OCI-LY1 (cell line): ENCODE data around the gene IMMP2L.

Source experiments
- H2AFZ ChIP-seq: fragments of 200-600 bp; sonication (generic), shearing (Covaris generic); 2 replicates; pipeline ENCODE4 v1.6.0; 2014; ENCODE audit warnings: antibody characterized with exemption, mild to moderate bottlenecking, low read length
- H3F3A ChIP-seq: fragments of 200-600 bp; sonication (generic), shearing (Covaris generic); 2 replicates; pipeline ENCODE4 v1.6.0; 2014; ENCODE audit warnings: mild to moderate bottlenecking, antibody characterized with exemption, low read length, moderate library complexity; ENCODE audit not compliant: insufficient read depth
- H3K27ac ChIP-seq: fragments of 200-600 bp; sonication (generic); 2 replicates; pipeline ENCODE4 v1.5.1; 2014; ENCODE audit warnings: low read length, mixed run types, mild to moderate bottlenecking, low read depth; ENCODE audit not compliant: poor library complexity, severe bottlenecking
- H3K27me3 ChIP-seq: fragments of 200-600 bp; sonication (generic); 2 replicates; pipeline ENCODE4 v1.6.0; 2014; ENCODE audit warnings: antibody characterized with exemption, mild to moderate bottlenecking, low read length, moderate library complexity; ENCODE audit not compliant: insufficient read depth
- H3K36me3 ChIP-seq: fragments of 200-600 bp; sonication (generic); 2 replicates; pipeline ENCODE4 v1.6.1; 2014; ENCODE audit warnings: mild to moderate bottlenecking, antibody characterized with exemption, low read length, moderate library complexity, mixed read lengths; ENCODE audit not compliant: insufficient read depth
- H3K4me1 ChIP-seq: fragments of 200-600 bp; sonication (generic); 2 replicates; pipeline ENCODE4 v1.5.1; 2014; ENCODE audit warnings: mild to moderate bottlenecking, low read length, moderate library complexity; ENCODE audit not compliant: insufficient read depth, severe bottlenecking
- H3K4me2 ChIP-seq: fragments of 200-600 bp; sonication (generic), shearing (Covaris generic); 2 replicates; pipeline ENCODE4 v1.6.1; 2014; ENCODE audit warnings: low read length
- H3K4me3 ChIP-seq: fragments of 200-600 bp; sonication (generic); 2 replicates; pipeline ENCODE4 v1.5.1; 2014; ENCODE audit warnings: low read length, low read depth, mild to moderate bottlenecking, mixed read lengths; ENCODE audit not compliant: poor library complexity, severe bottlenecking
- H3K79me2 ChIP-seq: fragments of 200-600 bp; shearing (Covaris generic); 2 replicates; pipeline ENCODE4 v1.6.1; 2016; ENCODE audit warnings: mixed run types, low read length, mixed read lengths; ENCODE audit not compliant: insufficient read depth
- H3K9ac ChIP-seq: fragments of 200-600 bp; sonication (generic), shearing (Covaris generic); 2 replicates; pipeline ENCODE4 v1.6.1; 2014; ENCODE audit warnings: mild to moderate bottlenecking, low read length, mixed read lengths
- H3K9me2 ChIP-seq: fragments of 200-600 bp; sonication (generic), shearing (Covaris generic); 2 replicates; pipeline ENCODE4 v1.6.1; 2014; ENCODE audit warnings: low read depth, mild to moderate bottlenecking, low read length, mixed read lengths
- H3K9me3 ChIP-seq: fragments of 200-600 bp; shearing (Covaris generic); 2 replicates; pipeline ENCODE4 v1.6.1; 2014; ENCODE audit warnings: low read length, mixed read lengths
- H4K20me1 ChIP-seq: fragments of 200-600 bp; sonication (generic), shearing (Covaris generic); 2 replicates; pipeline ENCODE4 v1.6.0; 2016; ENCODE audit warnings: mild to moderate bottlenecking, low read length; ENCODE audit not compliant: insufficient read depth
- CTCF ChIP-seq: fragments of 200-600 bp; sonication (generic), shearing (Covaris generic); IDR thresholded peaks from 2 replicates; pipeline ENCODE4 v1.5.1; 2017; ENCODE audit warnings: mild to moderate bottlenecking, antibody characterized with exemption, low read length, moderate library complexity, mixed read lengths
- EZH2 ChIP-seq: fragments of 200-600 bp; sonication (generic), shearing (Covaris generic); IDR thresholded peaks from 2 replicates; pipeline ENCODE4 v1.8.0; 2017; ENCODE audit warnings: borderline replicate concordance, mixed run types, mild to moderate bottlenecking, antibody characterized with exemption, low read length, moderate library complexity, mixed read lengths

The IMMP2L gene

GRCh38 chr7:110877016-110877415 is 685.3 kb downstream of the IMMP2L start:
- H3K9ac ChIP-seq, result no peak overlapping the region
- H2AFZ ChIP-seq, result no peak overlapping the region

GRCh38 chr7:110875346-110875745 is 686.9 kb downstream of the IMMP2L start:
- H4K20me1 ChIP-seq, result no peaks in the 10 kb centered on the region
- no peaks in the 10 kb centered on the region for H3K9me3 ChIP-seq
- H3K4me2 ChIP-seq, result no peak overlapping the region
- H3K27ac ChIP-seq, result no peak overlapping the region
- H3K79me2 ChIP-seq, result no peaks in the 10 kb centered on the region
- H3F3A ChIP-seq, result no peaks in the 10 kb centered on the region
- H3K4me1 ChIP-seq, result peaks cover 11% of the 10 kb centered on the region
- no peaks in the 10 kb centered on the region for H3K27me3 ChIP-seq
- no peak overlapping the region for H2AFZ ChIP-seq
- TF ChIP-seq CTCF (no peak), EZH2 (no peak)
- no peak overlapping the region for H3K9ac ChIP-seq
- H3K36me3 ChIP-seq, result no peaks in the 10 kb centered on the region
- H3K9me2 ChIP-seq, result no peaks in the 10 kb centered on the region
- no peak overlapping the region for H3K4me3 ChIP-seq

More at GRCh38 chr7:110877016-110877415, 685.3 kb downstream of the IMMP2L start:
- Histone ChIP-seq H4K20me1 (no peaks in the 10 kb centered on the region), H3F3A (no peaks in the 10 kb centered on the region), H3K36me3 (no peaks in the 10 kb centered on the region), H3K4me2 (no peak overlapping the region), H3K4me1 (no peaks in the 10 kb centered on the region), H3K4me3 (no peak overlapping the region), H3K79me2 (no peaks in the 10 kb centered on the region), H3K27me3 (no peaks in the 10 kb centered on the region), H3K9me2 (no peaks in the 10 kb centered on the region), H3K9me3 (no peaks in the 10 kb centered on the region), H3K27ac (no peak overlapping the region)
- TF ChIP-seq CTCF (no peak), EZH2 (no peak)

GRCh38 chr7:110871856-110872255 is 690.4 kb downstream of the IMMP2L start:
- Histone ChIP-seq H3K4me3 (no peak overlapping the region), H3K79me2 (no peaks in the 10 kb centered on the region), H3K9me2 (no peaks in the 10 kb centered on the region), H3F3A (no peaks in the 10 kb centered on the region), H3K4me1 (peaks cover 29% of the 10 kb centered on the region), H4K20me1 (no peaks in the 10 kb centered on the region), H3K36me3 (no peaks in the 10 kb centered on the region), H3K9me3 (no peaks in the 10 kb centered on the region), H3K27ac (no peak overlapping the region), H2AFZ (no peak overlapping the region), H3K27me3 (no peaks in the 10 kb centered on the region), H3K9ac (no peak overlapping the region), H3K4me2 (no peak overlapping the region)
- TF ChIP-seq EZH2, result no peak
- no peak for TF ChIP-seq CTCF
